K562 (cell line): Measurements from ENCODE around the gene GATAD2B.

Source experiments
- ARNT ChIP-seq, 2 experiments: fragments of 450-650 bp; IDR thresholded peaks; 2 replicates each; pipeline ENCODE4 v1.6.1; 2016; ENCODE audit warnings: mild to moderate bottlenecking in 1 of 2
- CUX1 ChIP-seq: fragments of 200-800 bp; sonication (Bioruptor generic); IDR thresholded peaks from 2 replicates; pipeline ENCODE4 v1.6.1; 2016; ENCODE audit warnings: missing genetic modification characterization, missing compliant biosample characterization
- HNRNPL ChIP-seq: fragments of 200-400 bp; formaldehyde crosslinking; IDR thresholded peaks from 2 replicates; pipeline ENCODE4 v1.6.1; 2017; ENCODE audit warnings: low read depth, mild to moderate bottlenecking, low read length
- NFIC ChIP-seq: fragments of 450-650 bp; IDR thresholded peaks from 2 replicates; pipeline ENCODE4 v1.6.1; 2017; ENCODE audit warnings: mild to moderate bottlenecking, inconsistent platforms
- NR2F6 ChIP-seq: fragments of 450-650 bp; formaldehyde crosslinking; IDR thresholded peaks from 2 replicates; pipeline ENCODE4 v1.4.0; 2020; ENCODE audit warnings: mild to moderate bottlenecking
- ZBTB11 ChIP-seq, 3 experiments: fragments of 200-800 bp in 1 of 3; fragments of 250-450 bp in 1 of 3; fragments of 450-650 bp in 1 of 3; sonication (Bioruptor Pico) in 1 of 3; sonication (Bioruptor generic) in 1 of 3; formaldehyde crosslinking in 1 of 3; IDR thresholded peaks; 2 replicates each; pipeline versions ENCODE4 v1.6.1 to v1.8.0; 2016 to 2022; ENCODE audit warnings: mild to moderate bottlenecking in 2 of 3, missing genetic modification characterization in 2 of 3, missing compliant biosample characterization in 1 of 3, moderate library complexity in 1 of 3
- ZNF224 ChIP-seq: sonication (generic); formaldehyde crosslinking; IDR thresholded peaks from 2 replicates; pipeline ENCODE4 v1.8.0; 2022; ENCODE audit warnings: mild to moderate bottlenecking, missing genetic modification reagents
- ZNF384 ChIP-seq: IDR thresholded peaks from 2 replicates; pipeline ENCODE4 v1.6.1; 2012; ENCODE audit warnings: low read depth, low read length, improper control_type of control experiment
- ZNF717 ChIP-seq: fragments of 250-450 bp; sonication (Bioruptor Pico); IDR thresholded peaks from 2 replicates; pipeline ENCODE4 v1.5.0; 2021

GRCh38 chr1:153921803-153922075, 1.0 kb downstream of the GATAD2B start:
- TF ChIP-seq NFIC (no peak), ZNF384 (no peak), HNRNPL (no peak), ZNF717 (CRISPR knock-in tag) (no peak), ARNT (IDR thresholded peaks at IDR 0.05) (no peak), NR2F6 (no peak), CUX1 (no peak), ZNF224 (CRISPR knock-in tag) (no peak), ZBTB11 (CRISPR knock-in tag; IDR thresholded peaks at IDR 0.05) (no peak)
